MCF 10A (cell line): Measurements from ENCODE around the gene GIMAP5. TPM values are rescaled to one million over a fixed set of nuclear protein-coding genes. Genes with fewer than 3 reads are reported as not detected.

Experiments
- Bru-seq: library from RNA; stranded (reverse); fragments of 400-500 nt; gene quantifications from one replicate; lab custom pipeline; 2021; lab: Mats Ljungman, UMichigan
- BruChase-seq, 2 experiments: library from RNA; stranded (reverse); fragments of 400-500 nt; gene quantifications; one replicate each; lab custom pipeline; 2021; lab: Mats Ljungman, UMichigan
- BruUV-seq: library from RNA; stranded (reverse); fragments of 400-500 nt; replicated peaks from 2 replicates; lab custom pipeline; 2021; lab: Mats Ljungman, UMichigan
- CTCF ChIA-PET: fragments of 300-600 bp; sonication (Branson Sonifier 250); formaldehyde crosslinking; extraction: SDS; loops from one replicate; lab custom pipeline; 2021; ENCODE audit warnings: antibody characterized with exemption, inconsistent platforms; lab: Yijun Ruan, JAX
- POLR2A ChIA-PET: fragments of 300-600, 350-650 bp; sonication (Branson Sonifier 250); formaldehyde crosslinking; extraction: SDS; loops from one replicate; lab custom pipeline; 2020; ENCODE audit warnings: antibody characterized with exemption, inconsistent platforms; lab: Yijun Ruan, JAX
- DNase-seq: peaks from one replicate; pipeline ENCODE4 v3.0.0-alpha.2; 2018; ENCODE audit not compliant: unreplicated experiment
- H3K27ac Mint-ChIP-seq: one replicate; pipeline ENCODE4 v1.8.0; 2022; ENCODE audit warnings: mild to moderate bottlenecking, low read depth, mixed read lengths; ENCODE audit not compliant: unreplicated experiment
- H3K27me3 Mint-ChIP-seq: one replicate; pipeline ENCODE4 v1.8.0; 2022; ENCODE audit warnings: mixed read lengths; ENCODE audit not compliant: insufficient read depth, unreplicated experiment
- H3K36me3 Mint-ChIP-seq: one replicate; pipeline ENCODE4 v1.8.0; 2022; ENCODE audit warnings: mild to moderate bottlenecking, moderate library complexity, mixed read lengths; ENCODE audit not compliant: insufficient read depth, unreplicated experiment
- H3K4me1 Mint-ChIP-seq: one replicate; pipeline ENCODE4 v1.8.0; 2022; ENCODE audit warnings: mixed read lengths; ENCODE audit not compliant: insufficient read depth, unreplicated experiment
- H3K4me3 Mint-ChIP-seq: one replicate; pipeline ENCODE4 v1.8.0; 2022; ENCODE audit warnings: mild to moderate bottlenecking, moderate library complexity, mixed read lengths; ENCODE audit not compliant: unreplicated experiment
- H3K9me3 Mint-ChIP-seq: one replicate; pipeline ENCODE4 v1.8.0; 2022; ENCODE audit warnings: mixed read lengths; ENCODE audit not compliant: unreplicated experiment
- CTCF ChIP-seq: fragments of 200-600 bp; IDR thresholded peaks from one replicate; pipeline ENCODE4 v1.8.0; 2022; ENCODE audit warnings: antibody characterized with exemption, mild to moderate bottlenecking; ENCODE audit not compliant: unreplicated experiment
- intact Hi-C: fragments of 100-400 bp; cut with micrococcal nuclease; formaldehyde crosslinking; loops from 2 replicates; pipeline ENCODE4 v1.14.1; 2022
- long read RNA-seq: library from polyadenylated mRNA; stranded (forward); transcript quantifications from one replicate; pipeline ENCODE4 v2.0.0, GENCODE V29; 2022
- total RNA-seq: library from RNA; stranded (reverse); gene quantifications from 2 replicates; pipeline ENCODE4 v1.2.3, GENCODE V29; 2022

GIMAP5 gene
- total RNA-seq, result not detected in 2 replicates
- not detected for Bru-seq, nascent RNA
- not detected for BruChase-seq, experiment 1, labeled RNA remaining after a 6-hour chase
- BruChase-seq, experiment 2, labeled RNA remaining after a 2-hour chase, result not detected
- long read RNA-seq, result 0 reads

- DNase-seq, result no peak
- BruUV-seq, result no TSS peak
- H3K27me3 Mint-ChIP-seq, result no peaks in the 10 kb centered on the region
- TF ChIP-seq CTCF, result no peak
- POLR2A ChIA-PET, result interaction anchor here (1.5 kb wide), 1 partner anchor 13 kb away, joined by 5 read pairs; no protein-coding TSS in a partner anchor
- H3K4me3 Mint-ChIP-seq, result no peak within 1 kb of the TSS
- peak within 1 kb of the TSS; percentile 4 for H3K27ac Mint-ChIP-seq
- peaks cover 12% of the 10 kb centered on the region for H3K4me1 Mint-ChIP-seq
- intact Hi-C loops, result no loop called here
- CTCF ChIA-PET, result no interaction called here
- no peaks in the 10 kb centered on the region for H3K9me3 Mint-ChIP-seq
- H3K36me3 Mint-ChIP-seq, result no peaks in the 10 kb centered on the region
Measured at GRCh38 chr7:150737265-150738055, at the start of gene GIMAP5. Gene GIMAP5 (plus strand): TSS chr7:150737418. CDS start chr7:150740885, 3,467 bp downstream.

GRCh38 chr7:150688630-150689029, 48.6 kb upstream of the GIMAP5 start:
- no TSS peak for BruUV-seq
- Mint-ChIP-seq H3K4me3 (no peak overlapping the region), H3K36me3 (no peaks in the 10 kb centered on the region), H3K27me3 (no peaks in the 10 kb centered on the region), H3K4me1 (peaks cover 6% of the 10 kb centered on the region), H3K9me3 (peaks cover 8% of the 10 kb centered on the region), H3K27ac (no peak overlapping the region)
- intact Hi-C loops, result no loop called here
- CTCF ChIA-PET, result no interaction called here
- POLR2A ChIA-PET, result no interaction called here
- TF ChIP-seq CTCF, result no peak
- no peak for DNase-seq

DNA sequence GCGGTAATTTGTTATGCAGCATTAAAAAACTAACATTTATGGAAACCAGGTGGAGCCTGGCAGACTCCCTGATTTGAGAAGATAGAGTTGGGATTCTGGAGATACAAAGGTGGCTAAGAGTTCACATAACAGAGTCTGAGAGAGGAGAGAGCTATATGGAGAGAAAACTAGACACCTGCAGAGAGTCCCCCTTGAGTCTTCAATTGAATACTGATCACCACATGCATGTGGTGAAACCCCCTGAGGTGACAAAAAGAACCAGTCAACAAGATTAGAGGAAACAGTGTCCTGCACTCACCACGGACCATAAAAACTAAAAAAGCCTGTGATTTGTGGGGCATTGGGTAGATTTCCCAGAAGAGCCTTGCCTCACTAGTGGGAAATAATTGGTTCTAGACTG, 41.6 kb upstream of the GIMAP5 start:
- Mint-ChIP-seq H3K9me3 (peaks cover 4% of the 10 kb centered on the region), H3K36me3 (no peaks in the 10 kb centered on the region), H3K4me1 (no peaks in the 10 kb centered on the region), H3K27ac (no peak overlapping the region), H3K27me3 (no peaks in the 10 kb centered on the region), H3K4me3 (no peak overlapping the region)
- intact Hi-C loops, result no loop called here
- no TSS peak for BruUV-seq
- no peak for TF ChIP-seq CTCF
- no peak for DNase-seq
- CTCF ChIA-PET, result interaction anchor here (0.6 kb wide), 1 partner anchor 103 kb away, joined by 3 read pairs; no protein-coding TSS in a partner anchor
- POLR2A ChIA-PET, result no interaction called here

DNA sequence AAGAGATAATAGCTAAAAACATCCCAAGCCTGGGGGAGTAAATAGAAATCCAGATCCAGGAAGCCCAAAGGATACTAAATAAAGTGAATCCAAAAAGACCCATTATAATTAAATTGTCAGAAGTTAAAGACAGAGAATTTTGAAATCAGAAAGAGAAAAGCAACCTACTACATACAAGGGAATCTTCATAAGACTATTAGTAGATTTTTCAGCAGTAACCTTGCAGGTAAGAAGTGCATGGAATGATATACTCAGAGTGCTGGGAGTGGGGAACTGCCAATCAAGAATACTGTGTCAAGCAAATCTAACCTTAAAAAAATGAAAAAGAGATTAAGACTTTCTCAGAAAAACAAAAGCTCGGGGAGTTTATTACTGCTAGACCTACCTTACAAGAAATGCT, 34.0 kb upstream of the GIMAP5 start:
- H3K4me3 Mint-ChIP-seq, result no peak overlapping the region
- no peaks in the 10 kb centered on the region for H3K27me3 Mint-ChIP-seq
- H3K9me3 Mint-ChIP-seq, result peaks cover 43% of the 10 kb centered on the region
- no peaks in the 10 kb centered on the region for H3K4me1 Mint-ChIP-seq
- no peak for DNase-seq
- no peaks in the 10 kb centered on the region for H3K36me3 Mint-ChIP-seq
- intact Hi-C loops, result no loop called here
- ChIA-PET CTCF (no interaction called here), POLR2A (no interaction called here)
- BruUV-seq, result no TSS peak
- no peak for TF ChIP-seq CTCF
- no peak overlapping the region for H3K27ac Mint-ChIP-seq
